ENCODE data around the gene PIP5K1C.

Gene PIP5K1C

DNA sequence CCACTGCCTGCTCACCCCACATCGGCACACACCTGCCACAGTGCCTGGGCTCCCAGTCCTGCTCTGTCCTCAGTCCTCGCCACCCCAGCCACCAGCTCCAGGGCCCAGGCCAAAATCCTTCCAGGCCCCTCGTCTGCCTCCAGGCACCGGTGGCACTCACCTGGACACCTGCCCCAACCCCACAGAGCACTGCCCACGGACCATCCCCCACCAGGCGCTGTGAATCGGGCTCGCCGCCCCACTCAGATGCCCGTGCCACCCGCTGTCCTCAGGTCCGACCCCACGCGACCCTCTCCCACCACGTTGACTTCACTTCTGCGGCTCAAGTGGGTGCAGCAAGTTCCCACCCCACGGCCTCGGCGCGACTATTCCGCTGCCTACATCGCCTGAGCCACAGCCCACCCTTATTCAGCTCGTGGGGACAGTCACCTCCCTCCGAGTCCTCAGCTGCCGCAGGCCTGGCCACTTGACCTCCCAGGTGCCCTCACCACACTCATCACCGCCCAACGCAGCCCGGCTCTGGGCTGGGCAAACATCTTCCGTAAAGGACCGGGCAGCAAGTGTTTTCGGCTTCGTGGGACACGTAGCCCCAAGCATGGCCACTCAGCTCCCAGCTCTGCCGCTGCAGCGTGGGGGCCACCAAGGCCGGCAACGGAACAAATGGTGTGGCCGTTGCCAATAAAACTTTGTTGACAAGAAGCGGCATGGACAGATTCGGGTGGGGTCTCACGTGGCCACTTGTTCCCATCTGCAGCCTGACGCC is 5.7 kb downstream of the PIP5K1C start:
- DNase-seq = no peak

DNA sequence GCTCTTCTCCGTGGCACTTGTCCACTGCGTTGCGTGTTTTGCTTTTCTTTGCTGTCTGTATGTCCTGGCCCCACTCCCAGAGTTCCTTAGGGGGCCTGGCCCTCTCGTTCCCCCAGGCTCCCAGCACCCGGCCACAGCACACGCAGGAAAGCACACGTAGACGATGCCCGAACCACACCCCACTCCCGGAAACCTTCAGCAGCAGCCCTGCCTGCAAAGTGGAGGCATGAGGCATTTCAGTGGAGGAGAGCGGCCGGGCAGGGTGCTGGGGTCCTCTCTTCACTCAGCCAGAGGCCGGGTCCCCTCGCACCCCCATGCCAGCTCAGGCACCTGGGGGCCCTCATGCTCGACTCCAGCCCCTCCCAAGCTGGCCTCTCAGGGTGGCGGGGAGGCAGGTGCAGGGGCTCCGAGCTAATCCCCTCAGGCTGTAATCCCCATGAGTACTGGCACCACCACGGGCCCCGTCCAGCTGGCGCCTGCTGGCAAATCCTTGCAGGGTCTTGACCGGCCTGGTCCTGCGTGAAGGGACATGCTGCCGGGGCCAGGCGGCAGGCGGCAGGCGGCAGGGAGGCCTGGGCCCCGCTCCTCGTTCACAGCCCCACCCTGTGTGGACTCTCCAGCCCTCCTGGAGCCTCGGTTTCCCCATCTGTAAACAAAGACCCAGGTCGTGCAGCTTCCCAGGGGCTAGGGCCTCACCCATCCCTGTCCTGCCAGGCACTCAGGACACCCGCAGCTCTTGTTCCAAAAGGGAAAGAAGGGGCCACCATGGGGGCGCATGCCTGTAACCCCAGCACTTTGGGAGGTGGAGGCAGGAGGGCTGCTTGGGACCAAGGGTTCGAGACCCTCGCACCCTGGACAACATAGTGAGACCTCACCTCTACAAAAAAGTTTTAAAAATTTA is 7.0 kb downstream of the PIP5K1C start:
- DNase-seq = no peak

DNA sequence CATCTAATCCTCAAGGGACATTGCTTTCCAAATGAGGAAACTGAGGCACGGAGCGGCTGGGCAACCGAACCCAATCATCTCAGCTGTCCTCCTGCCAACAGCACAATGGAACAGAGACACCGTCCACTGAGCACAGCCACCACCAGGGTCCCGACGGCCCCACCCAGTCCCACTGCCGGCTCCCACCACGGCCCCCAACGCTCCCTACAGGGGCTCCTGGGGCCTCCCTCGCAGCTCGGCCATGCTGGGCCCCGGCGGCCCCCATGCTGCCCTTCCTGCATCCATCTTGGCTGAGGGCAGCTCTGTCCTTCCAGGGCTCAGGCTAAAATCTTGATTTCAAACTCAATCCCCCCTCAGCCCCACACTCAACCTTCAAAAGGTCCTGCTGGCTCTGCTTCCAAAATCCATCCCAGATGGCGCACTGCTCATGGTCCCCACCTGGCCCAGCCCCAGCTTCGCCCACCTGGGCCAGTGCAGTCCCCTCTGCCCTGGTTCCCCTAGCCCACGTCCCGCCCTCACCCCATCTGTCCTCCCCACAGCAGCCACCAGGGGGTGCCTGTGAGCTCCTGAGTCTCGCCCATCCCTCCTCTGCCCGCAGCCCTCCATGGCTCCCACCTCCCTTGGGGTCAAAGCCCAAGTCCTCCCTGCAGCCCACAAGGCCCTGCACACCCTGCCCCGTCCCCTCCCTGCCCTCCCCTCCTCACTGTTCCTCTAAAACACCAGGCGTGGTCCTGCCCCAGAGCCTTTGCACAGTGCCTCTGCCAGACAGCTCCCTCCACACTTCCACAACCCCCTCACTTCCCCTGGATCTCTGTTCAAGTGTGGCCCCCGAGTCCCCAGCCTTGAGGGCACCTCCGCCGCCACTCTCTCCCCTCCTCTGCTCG is 7.9 kb downstream of the PIP5K1C start:
- DNase-seq = no peak

DNA sequence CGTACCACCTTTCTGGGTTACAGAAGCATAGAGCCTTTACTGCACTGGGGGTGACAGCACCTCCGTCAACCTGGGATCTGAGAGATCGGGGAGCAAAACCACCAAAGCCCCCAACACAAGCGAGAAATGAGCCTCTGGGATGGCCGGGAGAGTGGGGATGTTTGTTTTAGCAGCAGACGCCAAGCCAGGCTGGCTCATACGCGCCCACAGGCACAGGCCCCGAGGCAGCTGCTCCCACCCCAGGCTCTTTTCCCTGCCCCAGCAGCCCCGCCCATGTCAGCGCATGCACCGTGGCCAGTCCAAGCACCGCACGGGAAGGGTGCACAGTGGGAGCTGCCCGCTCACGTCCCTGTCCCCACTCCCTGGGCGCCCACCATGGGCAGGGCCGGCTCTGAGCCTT is 8.5 kb downstream of the PIP5K1C start:
- DNase-seq = no peak

DNA sequence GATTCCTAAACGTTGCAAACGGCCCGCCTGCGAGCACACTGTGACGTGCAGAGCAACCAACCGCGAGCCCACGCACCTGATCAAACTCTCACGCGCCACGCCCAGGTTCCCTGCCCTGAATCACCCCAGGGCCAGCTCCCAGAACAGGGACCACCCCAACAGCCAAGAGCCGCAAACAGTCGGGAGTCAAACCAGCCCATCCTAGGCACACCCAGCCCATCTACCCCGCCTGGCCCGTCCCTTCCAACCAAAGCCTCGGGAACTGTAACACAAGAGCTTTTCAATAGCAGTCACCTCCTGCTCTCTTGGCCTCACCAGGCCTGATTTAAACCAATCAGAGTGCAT is 8.9 kb downstream of the PIP5K1C start:
- DNase-seq = no peak

DNA sequence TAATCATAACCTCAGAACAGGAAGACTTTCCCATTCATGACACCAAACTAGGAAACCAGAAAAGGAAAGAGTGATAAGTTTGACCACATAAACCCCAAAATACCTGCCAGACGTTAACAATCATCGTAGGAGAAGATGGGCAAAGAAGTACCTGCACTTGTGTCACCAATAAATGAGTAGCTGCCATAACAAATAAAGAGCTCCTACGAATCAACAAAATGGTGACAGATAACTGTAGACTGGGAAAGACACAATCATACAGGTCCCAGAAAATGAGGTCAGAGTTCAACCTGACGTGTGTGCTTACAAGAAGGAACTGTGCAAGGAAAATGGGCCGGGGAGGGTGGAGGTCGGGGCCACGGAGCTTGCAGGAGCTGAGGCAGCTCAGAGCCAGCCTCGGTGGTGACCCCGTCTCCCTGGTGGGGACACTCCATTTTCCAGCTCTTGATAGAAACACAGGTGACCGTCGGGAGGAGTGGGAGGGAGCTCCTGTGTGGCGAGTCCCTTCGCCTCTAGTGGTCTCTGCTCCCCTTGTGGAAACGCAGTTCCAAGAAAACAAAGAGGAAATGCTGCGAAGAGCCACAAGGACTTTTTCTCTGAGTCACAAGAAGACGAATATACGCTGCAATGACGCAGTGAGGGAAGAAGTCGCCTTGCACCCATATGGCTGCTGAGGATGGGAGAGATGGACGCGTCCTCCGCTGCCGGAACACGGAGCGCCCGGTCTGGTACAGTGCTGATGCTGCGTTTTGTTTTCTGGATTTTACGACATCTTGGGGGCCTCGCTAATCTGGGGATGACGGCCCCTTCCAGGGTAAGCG is 9.5 kb downstream of the PIP5K1C start:
- no peak for DNase-seq

DNA sequence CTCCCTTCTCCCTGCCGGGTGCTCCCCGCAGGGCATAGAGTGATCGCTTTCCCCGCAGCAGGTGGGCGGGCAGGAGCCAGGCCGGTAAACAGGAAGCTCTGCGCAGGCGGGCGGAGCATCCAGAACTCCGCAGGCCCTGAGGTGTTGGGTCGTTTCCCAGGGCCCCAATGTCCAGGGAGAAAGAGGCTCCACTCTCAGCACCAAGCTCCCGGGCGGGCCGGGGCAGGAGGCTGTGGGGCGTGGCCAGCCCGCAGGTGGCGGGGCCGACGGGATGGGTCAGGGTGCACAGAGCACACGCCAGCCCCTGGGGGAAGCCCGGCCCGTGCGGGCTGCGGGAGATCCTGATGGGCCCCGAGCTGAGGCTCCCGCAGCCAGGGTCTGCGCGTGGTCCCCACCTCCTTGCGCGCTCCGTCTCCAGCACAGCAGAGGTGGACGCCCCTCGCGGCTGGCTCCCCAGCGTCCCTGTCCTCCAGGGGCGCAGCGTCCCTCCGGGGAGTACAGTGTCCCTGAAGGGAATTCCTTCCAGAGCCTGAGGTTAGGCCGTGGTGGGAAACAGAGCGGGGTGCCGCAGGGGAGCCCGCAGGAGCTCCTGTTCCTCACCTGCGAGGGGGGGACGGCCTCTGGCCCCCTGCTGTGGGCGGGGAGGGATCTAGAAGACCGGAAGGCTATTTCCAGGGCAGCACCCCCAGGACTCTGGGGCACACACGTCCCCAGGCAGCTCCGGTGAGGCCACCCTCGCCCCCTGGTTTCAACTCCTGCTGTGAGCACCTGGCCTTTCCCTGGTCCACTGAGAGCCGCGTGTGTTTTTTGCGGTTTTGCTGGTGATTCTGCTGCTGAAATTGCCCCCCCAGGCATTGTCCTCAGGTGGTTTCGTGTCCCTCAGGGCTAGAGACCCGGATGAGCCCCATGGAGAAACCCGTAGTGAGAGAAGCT is 12.2 kb downstream of the PIP5K1C start:
- peak in 1 of 2 experiments; percentile 74 for DNase-seq

DNA sequence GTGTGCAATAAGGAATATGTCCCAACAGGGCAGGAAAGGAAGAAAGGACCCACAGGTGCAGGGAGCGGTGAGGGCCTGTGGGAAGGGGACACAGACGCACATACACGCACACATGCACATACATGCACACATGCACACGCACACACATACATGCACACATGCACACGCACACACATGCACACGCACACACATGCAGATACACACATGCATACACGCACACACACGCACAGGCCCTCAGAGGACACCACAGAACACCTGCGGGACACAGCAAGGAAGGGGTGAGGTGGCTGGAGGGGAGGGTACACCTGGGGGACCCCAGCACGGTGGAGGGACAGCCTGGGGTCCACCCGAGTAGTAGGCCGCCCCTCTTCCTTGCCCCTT is 12.9 kb downstream of the PIP5K1C start:
- no peak for DNase-seq

DNA sequence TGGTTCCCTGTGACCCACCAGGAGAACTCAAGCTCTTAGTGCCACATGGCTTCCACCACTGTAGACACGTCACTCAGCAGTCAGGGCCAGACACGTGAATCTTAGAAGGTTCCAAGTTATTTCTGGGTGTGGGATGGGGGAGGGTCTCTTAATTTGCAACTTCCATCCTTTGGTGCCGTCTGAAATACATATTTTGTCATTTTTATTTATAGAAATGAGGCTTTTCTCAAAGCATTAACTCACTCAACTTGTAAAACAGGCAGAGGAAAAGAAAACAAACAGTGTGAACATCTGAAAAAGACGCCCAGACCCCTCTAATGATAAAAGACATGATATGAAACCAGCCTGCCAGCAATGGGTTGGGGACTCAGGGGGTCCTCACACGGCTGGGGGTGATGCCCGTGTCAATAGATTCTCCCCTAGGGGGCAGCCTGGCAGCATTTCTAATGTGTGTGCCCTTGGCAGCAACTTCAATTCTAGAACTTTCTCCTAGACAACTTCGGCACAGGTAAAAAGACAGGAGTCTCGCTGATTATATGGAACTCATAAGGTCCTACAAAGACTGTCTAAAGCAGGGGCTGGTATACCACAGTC is 15.4 kb downstream of the PIP5K1C start:
- no peak for DNase-seq

DNA sequence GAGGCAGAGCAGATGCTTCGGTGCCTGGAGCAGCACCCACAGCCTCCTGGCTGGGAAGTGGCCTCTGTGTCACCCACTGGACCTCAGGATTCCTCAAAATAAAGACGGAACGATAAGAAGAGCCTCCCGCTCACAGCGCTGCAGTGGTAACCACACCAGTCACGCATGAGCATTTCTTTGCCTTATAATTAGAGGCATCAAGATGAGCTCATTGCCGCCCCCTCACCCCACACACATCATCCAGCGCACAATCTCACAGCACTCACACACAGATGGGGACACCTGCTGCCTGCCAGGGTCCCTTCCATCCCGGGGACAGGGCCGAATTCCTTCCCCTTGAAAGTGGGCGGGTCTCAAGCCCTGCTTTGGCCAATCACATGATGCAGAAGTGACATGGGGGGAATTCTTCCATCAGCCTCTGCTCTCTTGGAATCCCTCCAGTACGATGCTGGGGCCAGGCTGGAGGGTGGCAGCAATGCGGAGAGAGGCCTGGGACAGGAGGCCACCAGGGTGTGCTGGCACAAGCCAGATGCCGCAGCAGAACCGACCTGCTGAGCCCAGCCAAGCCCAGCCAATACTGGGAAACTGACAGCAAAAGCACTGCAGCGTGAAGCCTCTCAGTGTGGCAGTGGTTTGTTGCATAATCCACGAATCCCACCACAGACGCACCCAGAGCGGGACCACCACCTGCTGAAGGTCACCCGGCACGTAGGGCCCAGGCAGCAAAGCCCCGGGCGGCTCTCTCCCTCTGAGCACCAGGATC is 16.0 kb downstream of the PIP5K1C start:
- peak in 1 of 2 experiments; percentile 41 for DNase-seq

DNA sequence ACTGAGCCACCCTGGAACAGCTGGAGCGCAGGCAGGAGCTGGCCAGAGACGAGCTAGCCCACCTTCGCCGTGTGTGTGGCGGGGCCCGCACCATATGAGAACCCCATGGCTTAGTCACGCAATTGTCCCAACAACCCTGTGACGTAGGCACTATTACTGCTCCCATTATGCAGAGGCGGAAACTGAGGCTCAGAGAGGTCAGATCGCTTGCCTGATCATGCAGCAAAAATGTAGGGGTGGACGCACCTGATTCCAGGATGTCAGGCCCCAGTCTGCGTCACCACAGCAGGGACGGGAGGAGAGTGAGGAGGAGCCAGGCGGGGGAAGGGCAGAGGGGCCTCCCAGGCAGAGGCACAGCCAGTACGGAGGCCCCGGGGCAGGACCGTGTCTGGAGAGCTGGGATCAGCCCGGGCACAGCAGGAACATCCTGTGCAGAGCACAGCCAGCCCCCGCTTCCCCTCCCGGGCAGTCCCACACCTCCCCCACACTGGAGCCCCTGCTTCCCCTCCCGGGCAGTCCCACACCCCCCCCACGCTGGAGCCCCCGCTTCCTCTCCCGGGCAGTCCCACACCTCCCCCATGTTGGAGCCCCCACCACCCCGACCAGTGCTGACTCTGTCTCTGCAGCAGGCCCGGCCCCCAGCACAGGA is 16.7 kb downstream of the PIP5K1C start:
- peak; percentile 44 to 54 for DNase-seq

DNA sequence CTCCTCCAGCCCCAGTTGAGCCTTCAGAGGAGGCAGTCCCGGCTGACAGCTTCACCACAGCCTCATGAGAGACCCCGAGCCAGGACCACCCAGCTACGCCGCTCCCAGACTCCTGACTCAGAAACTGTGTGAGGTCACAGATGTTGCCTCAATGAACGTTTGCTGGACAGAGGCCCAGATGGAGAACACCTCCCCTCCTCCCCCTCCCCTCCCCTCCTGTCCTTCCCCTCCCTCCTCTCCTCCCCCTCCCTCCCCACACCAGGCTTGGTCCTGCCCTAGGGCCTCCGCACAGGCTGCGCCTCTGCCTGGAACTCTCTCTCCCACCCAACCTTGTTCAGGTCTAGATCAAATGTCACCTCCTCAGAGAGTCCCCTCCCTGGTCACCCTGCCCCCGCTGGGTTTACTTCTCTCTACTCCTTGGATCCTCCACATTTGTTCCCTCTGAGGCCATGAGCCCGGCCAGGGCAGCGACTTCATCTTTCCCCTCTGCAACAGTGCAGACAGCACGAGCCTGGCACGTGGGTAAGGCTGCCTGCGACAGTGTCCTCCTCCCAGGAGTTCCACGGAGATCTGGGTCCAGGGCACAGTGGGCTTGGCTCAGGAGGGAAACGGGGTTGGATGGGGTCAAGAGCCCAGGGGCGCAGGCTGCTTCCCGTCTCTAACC is 17.4 kb downstream of the PIP5K1C start:
- DNase-seq = no peak

DNA sequence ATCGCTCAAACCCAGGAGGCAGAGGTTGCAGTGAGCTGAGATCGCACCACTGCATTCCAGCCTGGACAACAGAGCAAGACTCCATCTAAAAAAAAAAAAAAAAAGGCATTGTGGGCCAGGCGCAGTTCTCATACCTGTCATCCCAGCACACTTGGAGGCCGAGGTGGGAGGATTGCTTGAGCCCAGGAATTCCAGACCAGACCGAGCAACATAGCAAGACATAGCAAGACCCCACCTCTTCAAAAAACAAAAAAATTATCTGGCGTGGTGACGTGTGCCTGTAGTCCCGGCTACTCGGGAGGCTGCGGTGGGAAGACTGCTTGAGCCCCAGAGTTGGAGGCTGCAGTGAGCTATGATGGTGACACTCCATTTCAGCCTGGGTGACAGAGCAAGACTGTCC is 18.0 kb downstream of the PIP5K1C start:
- DNase-seq = no peak

DNA sequence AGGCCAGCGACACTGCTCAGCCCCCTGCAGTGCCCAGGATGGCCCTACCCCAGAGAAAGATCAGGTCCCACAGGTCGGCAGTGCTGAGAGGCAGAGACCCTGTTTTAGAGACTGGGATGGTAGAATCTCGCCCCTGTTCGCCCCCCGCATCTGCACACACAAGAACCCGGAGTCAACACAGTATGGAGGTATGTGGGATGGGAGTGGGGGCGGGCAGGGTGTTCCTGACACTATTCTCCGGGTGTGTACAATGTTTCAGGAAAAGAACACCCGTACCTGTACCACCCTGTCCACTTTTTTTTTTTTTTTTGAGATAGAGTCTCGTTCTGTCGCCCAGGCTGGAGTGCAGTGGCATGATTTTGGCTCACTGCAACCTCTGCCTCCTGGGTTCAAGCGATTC is 19.3 kb downstream of the PIP5K1C start:
- DNase-seq = no peak

DNA sequence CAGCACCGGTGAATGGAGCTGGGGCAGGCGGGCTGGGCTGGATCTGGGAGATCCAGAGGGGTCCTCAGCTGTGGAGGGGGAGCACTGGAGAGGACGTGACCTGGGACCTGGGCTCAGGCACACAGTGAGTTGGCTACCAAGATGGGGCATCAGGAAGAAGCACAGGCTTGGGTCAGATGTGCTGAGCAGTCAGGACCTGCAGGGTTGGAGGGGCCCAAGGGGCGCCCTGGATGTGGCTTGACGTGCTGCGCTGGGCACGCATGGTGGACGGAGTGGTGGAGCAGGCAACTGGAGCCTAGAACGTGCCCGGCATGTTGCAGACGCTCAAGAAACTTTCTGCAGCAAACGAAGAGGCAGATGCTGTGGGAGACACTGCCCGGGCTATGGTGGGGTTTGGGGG is 20.7 kb downstream of the PIP5K1C start:
- no peak for DNase-seq

DNA sequence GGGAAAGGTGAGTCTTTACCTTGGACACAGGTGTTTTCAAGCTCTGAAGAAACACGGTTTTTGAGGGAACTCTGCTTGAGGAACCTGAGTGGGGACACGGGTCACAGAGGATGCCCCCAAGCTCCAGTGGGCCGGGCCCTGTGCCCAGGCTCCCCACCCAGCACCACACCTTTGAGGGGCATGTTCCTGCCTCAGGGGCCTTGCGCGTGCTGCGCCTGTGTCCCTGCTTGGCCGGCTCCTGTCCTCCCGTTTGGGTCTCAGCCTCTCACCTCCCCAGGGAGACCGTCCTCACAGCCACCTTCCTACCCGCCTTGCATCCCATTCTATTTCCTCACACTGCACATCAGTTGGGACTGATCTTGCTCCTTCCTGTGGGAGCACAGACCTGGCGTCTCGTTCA is 21.1 kb downstream of the PIP5K1C start:
- no peak for DNase-seq

DNA sequence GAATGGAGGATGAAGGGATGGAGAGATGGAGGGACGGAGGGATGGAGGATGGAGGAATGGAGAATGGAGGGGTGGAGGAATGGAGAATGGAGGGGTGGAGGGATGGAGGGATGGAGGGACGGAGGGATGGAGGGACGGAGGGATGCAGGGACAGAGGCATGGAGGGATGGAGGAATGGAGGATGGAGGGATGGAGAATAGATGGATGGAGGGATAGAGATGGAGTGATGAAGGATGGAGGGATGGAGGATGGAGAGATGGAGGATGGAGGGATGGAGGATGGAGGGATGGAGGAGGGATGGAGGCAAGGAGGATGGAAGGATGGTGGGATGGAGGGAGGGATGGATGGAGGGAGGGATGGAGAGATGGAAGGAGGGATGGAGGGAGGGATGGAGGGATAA is 22.1 kb downstream of the PIP5K1C start:
- DNase-seq = no peak

DNA sequence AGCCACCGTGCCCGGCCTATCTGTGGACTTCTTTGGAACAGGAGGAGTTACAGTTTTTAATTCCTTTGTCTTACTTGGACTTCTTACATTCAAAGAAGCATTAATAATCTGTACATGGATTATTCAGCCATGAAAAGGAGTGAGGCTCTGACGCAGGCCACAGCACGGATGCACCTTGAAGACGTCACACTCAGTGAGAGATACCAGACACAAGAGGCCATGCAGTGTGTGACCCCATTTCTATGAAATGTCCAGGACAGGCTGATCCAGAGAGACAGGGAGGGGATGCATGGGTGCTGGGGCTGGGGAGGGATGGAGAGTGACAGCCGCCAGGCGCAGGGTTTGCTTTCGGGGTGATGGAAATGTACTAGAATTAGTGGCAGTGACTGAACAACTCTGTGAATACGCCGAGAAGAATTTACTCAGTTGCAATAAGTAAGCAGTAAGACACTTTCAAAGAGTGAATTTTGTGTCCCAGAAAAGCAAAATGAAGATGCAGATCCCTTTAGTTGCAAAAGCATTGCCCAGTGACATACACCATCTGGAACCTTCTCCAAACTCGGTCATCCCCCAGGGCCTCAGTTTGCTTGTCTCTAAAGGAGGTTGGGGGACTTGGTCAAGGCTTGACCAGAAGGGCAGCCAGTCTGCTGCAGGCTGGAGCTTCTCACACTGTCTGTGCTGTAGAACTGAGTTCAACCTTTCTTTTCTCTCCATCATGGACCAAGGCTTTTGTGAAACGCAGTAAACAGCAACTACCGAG is 25.3 kb downstream of the PIP5K1C start:
- DNase-seq = no peak

Measured in NCI-H2081 (cell line).